ENCODE data around the gene DAP3. TPM values are rescaled to one million over a fixed set of nuclear protein-coding genes. Genes with fewer than 3 reads are reported as not detected.

DAP3 gene
- total RNA-seq, 1 experiment from 2014 or later = 148 TPM

DNA sequence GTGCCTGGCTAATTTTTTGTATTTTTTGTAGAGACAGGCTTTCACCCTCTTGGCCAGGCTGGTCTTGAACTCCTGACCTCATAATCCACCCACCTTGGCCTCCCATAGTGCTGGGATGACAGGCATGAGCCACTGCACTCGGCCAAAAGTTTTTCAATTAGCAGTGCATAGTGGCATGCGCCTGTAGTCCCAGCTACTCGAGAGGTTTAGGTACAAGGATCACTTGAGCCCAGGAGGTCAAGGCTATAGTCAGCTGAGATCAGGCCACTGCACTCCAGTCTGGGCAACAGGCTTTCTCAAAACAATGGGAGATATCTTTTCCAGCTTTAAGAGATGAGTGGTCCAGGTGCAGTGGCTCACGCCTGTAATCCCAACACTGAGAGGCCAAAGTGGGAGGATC lies 30.8 kb downstream of the DAP3 start:
- peaks cover 4% of the 10 kb centered on the region for H4K20me1 ChIP-seq (ENCODE audit: insufficient read depth)
- ChIA-PET CTCF (no interaction called here), RAD21 (ENCODE audit: low non-redundant PET in 1 of 2, low total read pairs in 2 of 2, uncharacterized antibody in 2 of 2, unreplicated experiment in 2 of 2) (no interaction called here), POLR2A (no interaction called here)
- intact Hi-C loops (cut with micrococcal nuclease) = no loop called here
- ATAC-seq (no peak), DNase-seq (ENCODE audit: low read depth, low spot score) (no peak)
- no peaks in the 10 kb centered on the region for H3K4me1 ChIP-seq (ENCODE audit: control insufficient read depth in 1 of 2, insufficient read depth in 2 of 2, low read length in 2 of 2)
- no peaks in the 10 kb centered on the region for H3K9me3 ChIP-seq (ENCODE audit: control insufficient read depth in 1 of 2, insufficient read depth in 1 of 2, low read depth in 1 of 2, low read length in 2 of 2)
- no TSS peak for BruUV-seq (replicated peaks)
- TF ChIP-seq EGR1 (IDR thresholded peaks at IDR 0.05; ENCODE audit: low read depth) (no peak), MAX (IDR thresholded peaks at IDR 0.05) (no peak)
- H3K36me3 ChIP-seq (ENCODE audit: control insufficient read depth in 1 of 2, insufficient read depth in 2 of 2, low read length in 2 of 2) = peaks cover 7 to 25% of the 10 kb centered on the region in 2 experiments
- H3K4me2 ChIP-seq (ENCODE audit: low read length) = no peak overlapping the region
- no peaks in the 10 kb centered on the region for H3K9me2 ChIP-seq (ENCODE audit: insufficient read depth)
- H3K79me2 ChIP-seq (ENCODE audit: insufficient read depth, low read length) = peaks cover 35% of the 10 kb centered on the region; the same call in 1 of the 2 replicates
- no peak overlapping the region for H3K9ac ChIP-seq (ENCODE audit: low read length)
- H3K27ac ChIP-seq (ENCODE audit: low read depth, low read length) = no peak overlapping the region
- no peaks in the 10 kb centered on the region for H3K27me3 ChIP-seq (ENCODE audit: insufficient read depth, low read length)
- H2AFZ ChIP-seq (ENCODE audit: low read depth, low read length, poor library complexity, severe bottlenecking) = no peak overlapping the region
- no peak overlapping the region for H3K4me3 ChIP-seq (replicated peaks in 1 of 2; ENCODE audit: low read depth in 1 of 2, low read length in 2 of 2)

GRCh38 chr1:155725142-155725541 lies 36.3 kb downstream of the DAP3 start:
- Histone ChIP-seq H3K9me3 (ENCODE audit: control insufficient read depth in 1 of 2, insufficient read depth in 1 of 2, low read depth in 1 of 2, low read length in 2 of 2) (no peaks in the 10 kb centered on the region), H3K27me3 (ENCODE audit: insufficient read depth, low read length) (no peaks in the 10 kb centered on the region), H3K4me1 (ENCODE audit: control insufficient read depth in 1 of 2, insufficient read depth in 2 of 2, low read length in 2 of 2) (no peaks in the 10 kb centered on the region), H3K27ac (ENCODE audit: low read depth, low read length) (no peak overlapping the region), H3K79me2 (ENCODE audit: insufficient read depth, low read length) (0 out of 2 replicates have a peak, but pooled peaks cover 7% of the 10 kb centered on the region), H3K4me3 (replicated peaks in 1 of 2; ENCODE audit: low read depth in 1 of 2, low read length in 2 of 2) (no peak overlapping the region), H3K9me2 (ENCODE audit: insufficient read depth) (no peaks in the 10 kb centered on the region), H3K9ac (ENCODE audit: low read length) (no peak overlapping the region), H3K36me3 (ENCODE audit: control insufficient read depth in 1 of 2, insufficient read depth in 2 of 2, low read length in 2 of 2) (peaks cover 18 to 34% of the 10 kb centered on the region in 2 experiments), H3K4me2 (ENCODE audit: low read length) (no peak overlapping the region), H4K20me1 (ENCODE audit: insufficient read depth) (peaks cover 4% of the 10 kb centered on the region), H2AFZ (ENCODE audit: low read depth, low read length, poor library complexity, severe bottlenecking) (no peak overlapping the region)
- ChIA-PET POLR2A (no interaction called here), RAD21 (ENCODE audit: low non-redundant PET in 1 of 2, low total read pairs in 2 of 2, uncharacterized antibody in 2 of 2, unreplicated experiment in 2 of 2) (no interaction called here), CTCF (no interaction called here)
- DNase-seq (ENCODE audit: low read depth, low spot score) (no peak), ATAC-seq (no peak)
- no TSS peak for BruUV-seq (replicated peaks)
- intact Hi-C loops (cut with micrococcal nuclease) = no loop called here
- no peak for TF ChIP-seq EZH2phosphoT487 (IDR thresholded peaks at IDR 0.05; ENCODE audit: borderline replicate concordance)
- no peak for TF ChIP-seq CBX3 (IDR thresholded peaks at IDR 0.05; ENCODE audit: low read depth)
- TF ChIP-seq CTCF (IDR thresholded peaks at IDR 0.05 in 2 of 3, conservative IDR thresholded peaks at IDR 0.05 in 1 of 3; ENCODE audit: borderline replicate concordance in 1 of 3, insufficient read depth in 1 of 3, low read depth in 2 of 3, low read length in 2 of 3) = no peak
- TF ChIP-seq EZH2 (IDR thresholded peaks at IDR 0.05) = no peak
- no peak for TF ChIP-seq JUND (IDR thresholded peaks at IDR 0.05)
- TF ChIP-seq ATF3 (IDR thresholded peaks at IDR 0.05) = no peak
- no peak for TF ChIP-seq YY1 (IDR thresholded peaks at IDR 0.05; ENCODE audit: extremely low read depth, insufficient replicate concordance, low read depth, low read length)
- no peak for TF ChIP-seq POLR2A (IDR thresholded peaks at IDR 0.05; ENCODE audit: borderline replicate concordance, extremely low read depth, insufficient read depth, insufficient read length)
- TF ChIP-seq MAX (IDR thresholded peaks at IDR 0.05) = no peak
- no peak for TF ChIP-seq SRF (IDR thresholded peaks at IDR 0.05; ENCODE audit: low read depth)
- TF ChIP-seq CEBPB (IDR thresholded peaks at IDR 0.05; ENCODE audit: low read depth) = no peak
- no peak for TF ChIP-seq EGR1 (IDR thresholded peaks at IDR 0.05; ENCODE audit: low read depth)
- TF ChIP-seq ZNF274 (IDR thresholded peaks at IDR 0.05; ENCODE audit: low read depth, low read length) = no peak
- no peak for TF ChIP-seq FOSL1 (IDR thresholded peaks at IDR 0.05; ENCODE audit: low read depth)
- no peak for TF ChIP-seq POLR2AphosphoS5 (IDR thresholded peaks at IDR 0.05; ENCODE audit: low read depth, low read length)

All from HCT116 (cell line).